SK-N-MC (cell line): Measurements from ENCODE around the gene CCL28.

ENCODE experiments used
- EZH2 ChIP-seq: fragments of 200-600 bp; sonication (generic); IDR thresholded peaks from one replicate; pipeline ENCODE4 v1.6.1; 2017; ENCODE audit warnings: antibody characterized with exemption
- POLR2AphosphoS5 ChIP-seq: IDR thresholded peaks from 2 replicates; pipeline ENCODE4 v1.6.1; 2012; ENCODE audit warnings: mild to moderate bottlenecking, low read depth, low read length, borderline replicate concordance

DNA sequence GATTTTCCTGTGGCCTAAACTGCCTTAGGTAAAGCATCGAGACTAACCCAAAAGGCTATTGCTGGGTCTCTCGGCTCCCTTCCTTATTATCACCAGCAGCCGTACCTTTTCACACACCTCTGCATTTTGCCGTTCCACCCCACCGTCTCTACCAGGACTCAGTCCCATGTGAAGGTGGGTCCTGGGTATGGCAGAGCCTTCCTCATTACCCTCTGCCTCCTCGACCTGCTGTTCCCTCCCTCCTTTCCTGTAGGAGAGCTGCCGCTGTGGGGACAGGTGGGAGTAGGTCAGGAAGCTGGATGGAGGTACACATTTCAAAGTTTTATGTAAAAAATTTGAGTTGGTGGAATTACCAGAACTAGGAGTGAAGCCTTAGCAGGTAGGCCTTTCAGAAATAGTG, 1.8 kb downstream of the CCL28 start:
- TF ChIP-seq EZH2 (no peak), POLR2AphosphoS5 (no peak)
